Esophagus squamous epithelium (tissue), 4 donors: ENCODE data around the gene LACRT.

Experiments used
- CTCF ChIP-seq, 6 experiments: fragments of 450-650 bp in 4 of 6; fragments of 200-600 bp in 2 of 6; sonication (generic) in 2 of 6; IDR thresholded peaks; one replicate each; pipeline ENCODE4 v1.5.1; 2016 to 2019; ENCODE audit warnings: antibody characterized with exemption in 6 of 6, mild to moderate bottlenecking in 4 of 6, moderate library complexity in 4 of 6
- POLR2A ChIP-seq, 4 donors: fragments of 450-650 bp; IDR thresholded peaks; one replicate each; pipeline ENCODE4 v1.6.1; 2017; ENCODE audit warnings: antibody characterized with exemption in 4 of 4, mild to moderate bottlenecking in 4 of 4, moderate library complexity in 3 of 4

GRCh38 chr12:54683398-54683797 lies 48.7 kb upstream of the LACRT start:
- TF ChIP-seq CTCF (IDR thresholded peaks at IDR 0.05) (no peak), POLR2A (IDR thresholded peaks at IDR 0.05) (no peak)
